Activated CD4-positive, alpha-beta memory T cell treated with anti-CD3 and anti-CD28 coated beads, Interleukin-2, amount 10 ng/mL, durations not matched to agents 7 days and 5 days (primary cell): Measurements from ENCODE around the gene KCNG4. TPM values are rescaled to one million over a fixed set of nuclear protein-coding genes. Genes with fewer than 3 reads are reported as not detected.

Experiments used
- CTCF ChIA-PET: fragments of 350-600 bp; sonication (Branson Sonifier 250); formaldehyde crosslinking; loops from one replicate; lab custom pipeline; 2021; ENCODE audit warnings: antibody characterized with exemption, inconsistent platforms; lab: Charles Lee
- POLR2A ChIA-PET: fragments of 350-600 bp; sonication (Branson Sonifier 250); formaldehyde crosslinking; loops from one replicate; lab custom pipeline; 2021; ENCODE audit warnings: antibody characterized with exemption; lab: Charles Lee
- DNase-seq: peaks from one replicate; pipeline ENCODE4 v3.0.0-alpha.2; 2020
- H3K27ac Mint-ChIP-seq: one replicate; pipeline ENCODE4 v1.8.0; 2021; ENCODE audit warnings: mild to moderate bottlenecking, mixed read lengths
- H3K27me3 Mint-ChIP-seq: one replicate; pipeline ENCODE4 v1.8.0; 2021; ENCODE audit warnings: mixed read lengths
- H3K36me3 Mint-ChIP-seq: one replicate; pipeline ENCODE4 v1.8.0; 2021; ENCODE audit warnings: low read depth, mixed read lengths
- H3K4me1 Mint-ChIP-seq: one replicate; pipeline ENCODE4 v1.8.0; 2021; ENCODE audit warnings: mixed read lengths
- H3K4me3 Mint-ChIP-seq: one replicate; pipeline ENCODE4 v1.8.0; 2021; ENCODE audit warnings: mild to moderate bottlenecking, mixed read lengths
- H3K9me3 Mint-ChIP-seq: one replicate; pipeline ENCODE4 v1.8.0; 2021; ENCODE audit warnings: mixed read lengths
- total RNA-seq, 2 experiments: library from RNA; stranded (reverse); gene quantifications; one replicate each; pipeline ENCODE4 v1.2.3, GENCODE V29; 2021

The KCNG4 gene
- total RNA-seq, 2 experiments from 2014 or later: not detected

DNA sequence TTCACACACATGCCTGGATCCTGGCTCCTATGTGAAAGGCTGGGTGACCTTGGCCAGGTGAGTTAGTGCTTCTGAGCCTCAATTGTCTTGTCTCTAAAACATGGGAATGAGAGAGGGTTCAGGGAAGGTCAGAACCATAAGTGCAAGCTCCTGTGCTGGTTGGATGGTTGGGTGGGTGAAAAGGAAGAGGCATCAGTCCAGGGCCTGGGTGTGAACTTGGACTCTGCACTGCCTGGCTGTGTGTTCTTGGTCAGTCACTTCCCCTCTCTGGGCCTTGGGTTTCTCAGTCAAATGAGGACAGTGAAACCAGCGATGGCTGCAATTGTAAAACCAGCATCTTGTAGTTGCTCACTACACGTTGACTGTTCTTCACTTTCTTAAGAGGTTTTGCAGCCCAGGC, 643 bp upstream of the KCNG4 start:
- Mint-ChIP-seq H3K9me3 (no peaks in the 10 kb centered on the region), H3K36me3 (no peaks in the 10 kb centered on the region), H3K27ac (no peak overlapping the region), H3K4me1 (no peaks in the 10 kb centered on the region), H3K27me3 (peaks cover 22% of the 10 kb centered on the region), H3K4me3 (no peak overlapping the region)
- POLR2A ChIA-PET: no interaction called here
- DNase-seq: no peak
- CTCF ChIA-PET: no interaction called here

DNA sequence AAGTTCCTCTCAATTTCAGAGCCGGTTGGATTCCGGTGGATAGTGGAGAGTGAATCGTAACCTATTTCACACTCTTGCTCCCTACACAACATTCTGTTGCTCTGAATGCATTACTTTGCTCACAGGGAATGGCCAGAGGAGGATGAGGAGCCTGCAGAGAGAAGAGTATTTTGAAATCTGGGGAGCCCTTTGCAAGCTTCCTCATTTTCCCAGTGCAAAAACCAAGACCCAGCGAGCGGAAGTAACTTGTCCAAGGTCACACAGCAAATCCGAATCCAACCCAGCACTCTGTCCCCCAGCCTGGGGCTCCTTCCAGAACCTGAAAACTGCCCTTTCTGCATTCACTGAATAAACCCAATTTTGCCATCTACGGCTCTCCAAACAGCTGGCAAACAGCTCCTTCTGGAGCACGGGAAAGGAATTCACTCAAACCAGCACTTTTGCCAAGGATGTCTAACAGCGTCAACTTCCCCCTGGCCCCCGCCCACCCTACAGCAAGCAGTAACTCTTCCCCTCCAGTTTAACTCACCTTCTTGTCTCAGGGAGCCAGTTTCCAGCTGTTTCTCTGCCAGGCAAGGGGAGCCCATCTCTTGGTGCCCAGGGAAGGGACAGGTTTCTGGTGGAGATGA, 557 bp downstream of the KCNG4 start:
- Mint-ChIP-seq H3K9me3 (no peaks in the 10 kb centered on the region), H3K27me3 (peaks cover 22% of the 10 kb centered on the region), H3K27ac (no peak overlapping the region), H3K4me1 (no peaks in the 10 kb centered on the region), H3K36me3 (no peaks in the 10 kb centered on the region), H3K4me3 (no peak overlapping the region)
- ChIA-PET CTCF (no interaction called here), POLR2A (no interaction called here)
- no peak for DNase-seq

DNA sequence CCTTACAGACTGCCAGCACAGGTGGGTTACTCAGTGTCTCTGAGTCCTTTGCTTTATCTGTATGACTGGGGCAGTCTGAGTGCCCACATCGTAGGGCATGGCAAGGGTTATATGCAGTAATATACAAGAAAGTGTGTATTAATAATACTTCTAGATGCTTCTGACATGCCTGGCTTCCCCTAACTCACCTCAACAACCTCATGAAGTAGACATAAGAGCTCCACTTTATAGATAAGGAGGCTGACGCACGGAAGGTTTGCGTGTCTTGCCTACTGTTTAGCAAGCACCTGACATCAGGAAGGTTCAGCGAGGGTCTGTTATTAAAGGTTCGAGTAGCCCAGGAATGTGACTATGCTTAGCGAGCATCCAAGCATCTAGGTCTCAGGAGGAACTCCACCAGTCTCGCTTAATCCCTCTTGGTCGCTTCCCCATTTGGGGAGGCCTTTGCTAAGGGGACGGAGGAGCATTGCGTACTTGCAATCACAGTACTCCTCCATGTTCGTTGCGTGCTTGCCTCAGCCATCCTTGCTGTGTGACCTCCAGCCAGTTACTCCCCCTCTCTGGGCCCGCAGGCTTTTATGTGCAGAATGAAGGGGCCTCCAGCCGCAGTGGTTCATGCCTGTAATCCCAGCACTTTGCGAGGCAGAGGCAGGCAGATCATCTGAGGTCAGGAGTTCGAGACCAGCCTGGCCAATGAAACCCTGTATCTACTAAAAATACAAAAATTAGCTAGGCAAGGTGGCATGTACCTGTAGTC, 1.6 kb downstream of the KCNG4 start:
- Mint-ChIP-seq H3K36me3 (no peaks in the 10 kb centered on the region), H3K4me1 (no peaks in the 10 kb centered on the region), H3K27ac (no peak overlapping the region), H3K9me3 (no peaks in the 10 kb centered on the region), H3K27me3 (peaks cover 22% of the 10 kb centered on the region), H3K4me3 (no peak overlapping the region)
- DNase-seq: no peak
- ChIA-PET POLR2A (no interaction called here), CTCF (no interaction called here)

DNA sequence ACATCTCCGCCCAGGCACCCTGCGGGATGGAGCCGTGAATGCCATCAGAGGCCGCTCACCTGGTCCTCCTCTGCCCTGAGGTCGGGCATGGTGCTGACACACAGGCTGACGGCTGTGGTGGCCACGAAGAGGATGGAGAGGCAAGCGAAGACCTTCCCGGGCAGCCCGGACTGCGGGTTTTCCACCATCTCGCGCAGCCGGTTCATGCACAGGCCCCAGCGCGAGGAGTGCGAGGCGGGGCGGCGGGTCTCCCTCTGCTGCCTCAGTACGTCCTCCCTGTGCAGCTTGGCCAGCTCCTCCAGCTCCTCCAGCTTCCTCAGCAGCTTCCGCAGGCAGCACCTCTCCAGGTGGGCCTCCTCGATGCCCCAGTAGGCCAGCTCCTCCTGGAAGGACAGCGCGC, 3.1 kb downstream of the KCNG4 start:
- no peaks in the 10 kb centered on the region for H3K9me3 Mint-ChIP-seq
- H3K36me3 Mint-ChIP-seq: no peaks in the 10 kb centered on the region
- no peak overlapping the region for H3K4me3 Mint-ChIP-seq
- ChIA-PET POLR2A (no interaction called here), CTCF (no interaction called here)
- H3K27me3 Mint-ChIP-seq: peaks cover 27% of the 10 kb centered on the region
- H3K4me1 Mint-ChIP-seq: no peaks in the 10 kb centered on the region
- no peak for DNase-seq
- no peak overlapping the region for H3K27ac Mint-ChIP-seq

DNA sequence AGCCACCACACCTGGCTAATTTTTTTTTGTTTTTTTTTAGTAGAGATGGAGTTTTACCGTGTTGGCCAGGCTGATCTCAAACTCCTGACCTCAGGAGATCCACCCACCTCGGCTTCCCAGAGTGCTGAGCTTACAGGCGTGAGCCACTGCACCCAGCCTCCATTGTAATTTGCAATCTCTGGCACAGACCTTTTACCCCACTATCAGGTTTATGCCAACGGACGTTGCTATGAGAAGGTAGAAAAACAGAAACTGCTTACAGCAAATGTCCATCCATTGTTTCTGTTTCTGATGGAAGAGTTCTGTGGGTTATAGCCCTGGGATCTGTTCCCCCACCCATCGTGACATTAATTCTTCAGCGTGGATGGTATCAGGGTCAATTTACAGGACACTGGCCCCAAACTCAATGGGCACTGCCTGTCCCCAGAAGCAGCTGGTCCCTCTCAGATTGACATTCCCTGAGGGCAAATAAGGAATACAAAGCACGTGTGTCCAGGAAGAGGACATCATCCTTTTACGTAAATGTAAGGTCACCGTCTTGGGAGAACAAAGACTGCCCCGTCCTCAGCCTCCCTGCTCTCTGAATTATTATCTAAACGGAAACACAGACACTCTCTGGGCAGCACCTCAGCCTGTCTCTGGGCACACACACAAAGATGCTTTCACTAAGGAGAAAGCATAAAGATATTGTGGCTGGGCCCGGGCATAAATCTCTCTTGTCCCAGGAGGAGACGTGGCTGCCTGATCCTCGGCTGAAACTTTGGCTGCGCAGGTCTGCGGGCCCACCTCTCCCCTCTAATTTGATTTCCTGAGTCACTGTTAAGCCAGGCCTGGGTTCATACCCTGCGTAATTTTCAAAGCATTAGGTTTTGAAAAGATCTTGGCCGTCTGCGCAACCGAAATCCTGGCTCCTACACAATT, 5.2 kb downstream of the KCNG4 start:
- Mint-ChIP-seq H3K27me3 (peaks cover 18% of the 10 kb centered on the region), H3K36me3 (no peaks in the 10 kb centered on the region), H3K27ac (no peak overlapping the region), H3K4me3 (no peak overlapping the region), H3K4me1 (no peaks in the 10 kb centered on the region), H3K9me3 (no peaks in the 10 kb centered on the region)
- POLR2A ChIA-PET: no interaction called here
- DNase-seq: no peak
- CTCF ChIA-PET: interaction anchor here (0.6 kb wide), 1 partner anchor 30 kb away, joined by 3 read pairs; no protein-coding TSS in a partner anchor

DNA sequence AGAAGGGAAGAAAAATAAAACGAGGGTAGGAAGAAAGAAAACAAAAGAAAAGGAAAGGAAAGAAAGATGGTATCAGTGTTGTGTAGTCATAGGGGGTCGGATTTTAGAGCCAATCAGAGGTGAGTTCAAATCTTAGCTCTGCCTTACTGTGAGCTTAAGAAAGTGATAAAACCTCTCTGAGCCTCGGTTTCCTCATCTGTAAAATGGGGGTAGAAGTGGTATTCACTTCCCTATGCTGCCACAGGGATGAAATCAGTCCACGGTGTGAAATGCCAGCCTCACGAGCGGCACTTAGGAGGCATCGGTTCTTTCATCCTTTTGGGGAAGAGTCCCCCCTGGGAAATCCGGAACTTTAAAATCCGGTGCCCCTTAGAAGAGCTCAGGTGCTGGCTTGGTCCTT, 6.1 kb downstream of the KCNG4 start:
- Mint-ChIP-seq H3K9me3 (no peaks in the 10 kb centered on the region), H3K27ac (no peak overlapping the region), H3K27me3 (peaks cover 10% of the 10 kb centered on the region), H3K4me1 (no peaks in the 10 kb centered on the region), H3K36me3 (no peaks in the 10 kb centered on the region), H3K4me3 (no peak overlapping the region)
- no peak for DNase-seq
- ChIA-PET CTCF (no interaction called here), POLR2A (no interaction called here)

DNA sequence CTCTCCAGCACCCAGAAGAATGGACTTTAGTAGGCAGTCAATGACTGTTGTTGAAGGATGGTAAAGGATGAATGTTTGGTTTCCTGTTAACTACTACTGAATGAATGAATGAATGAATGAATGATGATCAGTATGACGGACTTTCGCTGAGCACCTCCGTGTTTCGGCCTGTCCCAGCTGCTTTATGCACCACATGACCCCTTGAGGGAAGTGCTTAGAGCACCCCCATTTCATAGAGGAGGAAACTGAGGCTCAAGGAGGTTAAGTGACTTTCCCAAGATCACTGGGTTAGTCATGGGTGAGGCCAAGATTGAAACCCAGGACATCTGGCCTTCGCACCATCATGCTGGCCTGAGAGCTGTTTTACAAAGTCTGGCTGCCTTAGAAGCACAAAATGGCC, 6.8 kb downstream of the KCNG4 start:
- H3K4me1 Mint-ChIP-seq: no peaks in the 10 kb centered on the region
- POLR2A ChIA-PET: no interaction called here

DNA sequence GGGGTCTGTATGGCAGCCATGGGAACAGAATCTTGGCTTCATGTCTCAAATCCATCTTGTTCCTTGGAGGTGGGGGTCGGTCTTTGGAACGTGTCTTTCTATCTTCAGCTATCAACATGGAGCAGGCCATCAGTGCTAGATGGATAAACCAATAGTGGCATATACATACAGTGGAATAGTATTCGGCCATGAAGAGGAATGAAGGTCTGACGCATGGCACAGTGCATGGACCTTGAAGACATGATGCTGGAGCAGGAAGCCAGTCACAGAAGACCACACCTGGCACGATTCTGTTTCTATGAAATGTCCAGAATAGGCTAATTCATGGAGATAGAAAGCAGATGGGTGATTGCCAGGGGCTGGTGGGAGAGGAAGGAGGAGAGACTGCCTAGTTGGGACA, 7.8 kb downstream of the KCNG4 start:
- DNase-seq: no peak
- Mint-ChIP-seq H3K36me3 (no peaks in the 10 kb centered on the region), H3K9me3 (no peaks in the 10 kb centered on the region), H3K27me3 (peaks cover 13% of the 10 kb centered on the region), H3K4me1 (no peaks in the 10 kb centered on the region), H3K27ac (no peak overlapping the region), H3K4me3 (no peak overlapping the region)
- CTCF ChIA-PET: no interaction called here
- POLR2A ChIA-PET: no interaction called here

More for the DNA sequence above, 6.8 kb downstream of the KCNG4 start:
- Mint-ChIP-seq H3K4me3 (no peak overlapping the region), H3K9me3 (no peaks in the 10 kb centered on the region), H3K27ac (no peak overlapping the region), H3K27me3 (peaks cover 10% of the 10 kb centered on the region), H3K36me3 (no peaks in the 10 kb centered on the region)
- no peak for DNase-seq
- CTCF ChIA-PET: no interaction called here

DNA sequence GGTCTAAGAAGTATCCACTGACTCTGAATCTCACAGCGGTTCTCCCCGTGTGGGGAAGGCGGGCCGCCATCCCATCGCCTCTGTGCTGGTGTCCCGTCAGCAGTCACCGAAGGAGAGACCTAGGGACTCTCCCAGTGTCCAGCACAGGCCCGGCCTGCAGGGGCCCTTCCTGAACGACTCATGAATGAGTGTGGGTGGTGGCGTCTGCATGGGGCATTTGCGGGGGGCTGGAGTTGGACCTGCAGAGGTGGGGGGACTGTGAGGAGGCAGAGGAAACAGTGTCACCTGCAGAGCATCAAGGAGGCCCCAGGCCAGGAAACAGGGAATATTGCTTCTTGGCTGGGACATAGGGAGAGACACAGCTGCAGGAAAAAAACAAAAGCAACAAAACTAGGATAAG, 10.3 kb downstream of the KCNG4 start:
- DNase-seq: no peak
- no peaks in the 10 kb centered on the region for H3K36me3 Mint-ChIP-seq
- POLR2A ChIA-PET: no interaction called here
- H3K27ac Mint-ChIP-seq: no peak overlapping the region
- peaks cover 21% of the 10 kb centered on the region for H3K27me3 Mint-ChIP-seq
- no peak overlapping the region for H3K4me3 Mint-ChIP-seq
- H3K9me3 Mint-ChIP-seq: no peaks in the 10 kb centered on the region
- CTCF ChIA-PET: interaction anchor here (0.7 kb wide), 1 partner anchor 721 kb away, joined by 3 read pairs; no protein-coding TSS in a partner anchor
- H3K4me1 Mint-ChIP-seq: no peaks in the 10 kb centered on the region

DNA sequence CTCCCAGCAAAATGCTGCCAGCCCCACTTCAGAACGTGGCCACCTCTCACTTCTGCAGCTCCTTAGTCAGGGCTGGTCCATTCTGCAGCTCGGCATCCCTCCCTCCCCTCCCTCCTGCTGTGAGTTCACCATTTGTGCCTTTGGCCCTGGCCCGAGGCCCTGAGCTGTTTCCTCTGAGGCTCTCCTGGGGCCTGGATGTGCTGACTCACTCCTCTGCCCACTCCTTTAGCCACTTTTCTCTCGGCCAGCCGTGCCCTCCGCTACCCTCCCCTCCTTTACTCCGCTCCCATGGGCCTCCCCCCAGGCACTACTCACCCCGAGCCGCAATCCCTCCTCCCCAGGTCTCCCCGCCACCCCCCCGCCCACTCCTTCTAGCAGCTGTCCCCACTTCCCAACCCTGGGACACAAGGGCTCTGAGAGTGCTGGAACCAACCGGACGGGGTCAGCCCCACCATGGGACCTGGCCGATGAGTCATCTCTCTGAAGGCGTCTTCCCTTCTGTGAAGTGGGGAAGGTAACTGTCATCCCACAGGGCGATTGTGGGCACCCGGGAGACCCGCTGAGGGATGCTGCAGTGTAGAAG, 11.5 kb downstream of the KCNG4 start:
- DNase-seq: no peak
- no peak overlapping the region for H3K4me3 Mint-ChIP-seq
- H3K27ac Mint-ChIP-seq: no peak overlapping the region
- no peaks in the 10 kb centered on the region for H3K36me3 Mint-ChIP-seq
- peaks cover 21% of the 10 kb centered on the region for H3K27me3 Mint-ChIP-seq
- no peaks in the 10 kb centered on the region for H3K4me1 Mint-ChIP-seq
- H3K9me3 Mint-ChIP-seq: no peaks in the 10 kb centered on the region
- POLR2A ChIA-PET: no interaction called here
- CTCF ChIA-PET: no interaction called here

DNA sequence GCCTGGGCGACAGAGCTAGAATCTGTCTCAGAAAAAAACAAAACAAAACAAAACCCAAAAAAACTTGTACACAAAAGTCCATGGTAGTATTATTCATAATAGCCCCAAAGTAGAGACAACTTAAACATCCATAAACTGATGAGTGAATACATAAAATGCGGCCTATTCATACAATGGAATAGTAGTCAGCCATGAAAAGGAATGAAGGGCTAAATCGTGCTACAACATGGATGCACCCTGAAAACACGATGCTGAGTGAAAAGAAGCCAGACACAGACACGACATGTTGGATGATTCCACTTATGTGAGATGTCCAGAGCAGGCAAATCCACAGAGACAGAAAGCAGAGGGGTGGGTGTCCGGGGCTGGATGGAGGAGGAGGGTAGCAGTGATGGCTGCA, 12.3 kb downstream of the KCNG4 start:
- ChIA-PET POLR2A (no interaction called here), CTCF (no interaction called here)

DNA sequence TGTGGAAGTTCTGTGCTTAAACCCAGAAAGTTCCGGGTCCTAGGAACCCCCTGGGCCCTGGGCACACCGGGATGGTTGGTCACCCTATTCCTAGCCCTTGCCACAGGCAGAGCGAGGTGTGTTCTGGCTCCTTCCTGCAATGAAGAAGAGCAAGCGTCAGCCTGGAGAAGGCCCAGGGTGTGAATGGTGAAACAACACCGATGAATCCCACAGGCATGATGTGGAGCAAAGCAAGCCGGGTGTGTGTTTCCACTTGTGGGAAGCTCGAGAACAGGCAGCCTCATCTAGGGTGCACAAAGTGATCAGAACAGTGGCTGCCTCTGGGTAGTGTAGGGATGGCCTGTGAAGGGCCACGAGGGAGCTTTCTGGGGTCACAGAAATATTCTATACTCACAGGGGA, 13.8 kb downstream of the KCNG4 start:
- H3K36me3 Mint-ChIP-seq: no peaks in the 10 kb centered on the region
- ChIA-PET CTCF (interaction anchor here (1.2 kb wide), 1 partner anchor 51 kb away, joined by 3 read pairs; no protein-coding TSS in a partner anchor), POLR2A (no interaction called here)
- no peak overlapping the region for H3K27ac Mint-ChIP-seq
- H3K4me1 Mint-ChIP-seq: no peaks in the 10 kb centered on the region
- no peak for DNase-seq
- no peaks in the 10 kb centered on the region for H3K9me3 Mint-ChIP-seq
- no peak overlapping the region for H3K4me3 Mint-ChIP-seq
- H3K27me3 Mint-ChIP-seq: peaks cover 11% of the 10 kb centered on the region

More for the DNA sequence above, 12.3 kb downstream of the KCNG4 start:
- Mint-ChIP-seq H3K4me1 (no peaks in the 10 kb centered on the region), H3K27me3 (peaks cover 19% of the 10 kb centered on the region), H3K4me3 (no peak overlapping the region), H3K9me3 (no peaks in the 10 kb centered on the region), H3K36me3 (no peaks in the 10 kb centered on the region), H3K27ac (no peak overlapping the region)
- DNase-seq: no peak

DNA sequence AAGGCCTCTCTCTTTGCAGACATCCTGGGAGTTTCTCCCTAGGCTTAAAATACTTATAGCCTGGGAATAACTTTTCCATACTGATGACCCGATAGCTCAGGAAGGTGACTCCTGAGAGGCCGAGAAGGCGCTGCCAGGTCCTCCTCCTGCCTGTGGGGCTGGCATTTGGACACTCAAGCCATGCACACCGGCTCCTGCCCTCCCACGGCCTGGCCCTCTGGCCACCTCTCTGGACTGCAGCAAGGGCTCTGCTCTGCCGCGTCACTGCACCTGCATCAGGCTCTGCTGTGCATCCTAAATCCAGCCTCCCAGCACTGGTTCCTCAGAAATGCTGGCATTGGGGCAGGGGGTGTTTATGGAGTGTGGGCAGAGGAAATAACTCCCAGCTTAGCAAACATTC, 14.2 kb downstream of the KCNG4 start:
- H3K27ac Mint-ChIP-seq: no peak overlapping the region
- H3K4me1 Mint-ChIP-seq: no peaks in the 10 kb centered on the region
- no peak overlapping the region for H3K4me3 Mint-ChIP-seq
- ChIA-PET CTCF (interaction anchor here (1.2 kb wide), 1 partner anchor 51 kb away, joined by 3 read pairs; no protein-coding TSS in a partner anchor), POLR2A (no interaction called here)
- H3K9me3 Mint-ChIP-seq: no peaks in the 10 kb centered on the region
- DNase-seq: no peak
- H3K27me3 Mint-ChIP-seq: peaks cover 11% of the 10 kb centered on the region
- no peaks in the 10 kb centered on the region for H3K36me3 Mint-ChIP-seq
